Cortex of kidney (tissue), 1 donor: ENCODE results near the gene TRPM4.
"Not testable (repeated sequence)": the region's sequence is repeated elsewhere in the genome, so short reads cannot be mapped to it uniquely, and the experiment has no call there.

Source experiments
- DNase-seq: peaks from one replicate; lab custom pipeline; 2025; lab: John Stamatoyannopoulos, UW

Gene TRPM4

GRCh38 chr19:49151267-49152118 lies 6.1 kb upstream of the TRPM4 start:
- DNase-seq, result no peak

DNA sequence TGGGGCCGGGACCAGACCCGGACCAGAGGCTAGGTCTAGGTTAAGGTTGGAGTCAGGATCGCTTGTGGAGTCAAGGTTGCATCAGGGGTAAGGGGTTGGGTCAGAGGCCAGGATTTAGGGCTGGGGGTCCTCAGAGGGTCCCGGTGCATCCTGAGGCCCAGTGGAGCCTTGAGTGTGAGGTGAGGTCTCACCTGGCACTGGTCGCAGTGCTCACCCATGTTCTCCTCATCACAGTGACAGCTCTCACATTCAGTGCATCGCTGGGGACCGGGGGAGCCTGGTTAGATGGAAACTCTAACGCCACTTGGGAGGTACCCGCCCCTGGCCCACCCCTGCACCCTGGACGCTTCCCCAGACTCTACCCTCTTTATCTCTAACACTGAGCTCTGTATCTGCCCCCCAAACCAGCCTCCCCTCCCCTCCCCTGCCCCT lies 5.5 kb upstream of the TRPM4 start:
- DNase-seq, result no peak

DNA sequence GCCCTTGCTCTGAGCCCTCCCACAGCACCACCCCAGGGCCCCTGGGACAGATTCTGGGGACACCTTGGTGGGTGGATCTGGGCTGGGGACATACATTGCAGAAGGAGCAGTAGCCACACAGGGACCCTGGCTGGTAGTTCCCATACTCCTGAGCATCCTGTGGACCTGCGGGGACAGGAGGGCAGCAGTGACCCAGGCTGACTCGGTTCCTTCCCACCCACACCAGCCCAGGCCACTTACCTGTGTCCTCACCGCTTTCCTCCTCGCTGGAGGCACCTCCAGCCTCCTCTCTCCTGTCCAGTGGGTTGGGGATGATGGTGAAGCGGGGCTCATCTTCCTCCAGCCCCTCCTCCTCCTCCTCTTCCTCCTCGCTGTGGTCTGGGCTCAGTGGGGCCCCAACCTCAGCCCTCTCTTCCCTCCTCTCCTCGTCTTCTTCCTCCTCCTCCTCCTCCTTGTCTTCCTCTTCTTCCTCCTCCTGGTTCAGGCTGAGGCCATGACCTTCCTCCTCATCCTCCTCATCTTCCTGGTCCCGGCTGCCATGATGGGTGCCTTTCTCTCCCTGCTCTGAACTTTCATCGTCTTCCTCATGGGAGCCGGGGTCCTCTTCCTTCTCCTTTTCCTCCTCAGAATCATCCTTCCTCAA lies 4.3 kb upstream of the TRPM4 start:
- no peak for DNase-seq

DNA sequence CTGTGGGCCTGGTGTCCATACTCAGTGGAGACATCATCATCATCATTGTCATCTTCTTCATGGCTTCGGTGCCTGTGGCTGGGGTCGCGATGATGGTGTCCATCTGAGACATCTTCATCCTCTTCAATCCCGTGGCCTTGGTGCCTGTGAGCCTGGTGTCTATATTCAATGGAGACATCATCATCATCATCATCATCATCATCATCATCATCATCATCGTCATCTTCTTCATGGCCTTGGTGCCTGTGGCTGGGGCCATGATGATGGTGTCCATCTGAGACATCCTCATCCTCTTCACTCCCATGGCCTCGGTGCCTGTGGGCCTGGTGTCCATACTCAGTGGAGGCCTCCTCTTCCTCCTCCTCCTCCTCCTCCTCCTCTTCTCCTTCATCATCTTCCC lies 3.3 kb upstream of the TRPM4 start:
- DNase-seq, result no peak

DNA sequence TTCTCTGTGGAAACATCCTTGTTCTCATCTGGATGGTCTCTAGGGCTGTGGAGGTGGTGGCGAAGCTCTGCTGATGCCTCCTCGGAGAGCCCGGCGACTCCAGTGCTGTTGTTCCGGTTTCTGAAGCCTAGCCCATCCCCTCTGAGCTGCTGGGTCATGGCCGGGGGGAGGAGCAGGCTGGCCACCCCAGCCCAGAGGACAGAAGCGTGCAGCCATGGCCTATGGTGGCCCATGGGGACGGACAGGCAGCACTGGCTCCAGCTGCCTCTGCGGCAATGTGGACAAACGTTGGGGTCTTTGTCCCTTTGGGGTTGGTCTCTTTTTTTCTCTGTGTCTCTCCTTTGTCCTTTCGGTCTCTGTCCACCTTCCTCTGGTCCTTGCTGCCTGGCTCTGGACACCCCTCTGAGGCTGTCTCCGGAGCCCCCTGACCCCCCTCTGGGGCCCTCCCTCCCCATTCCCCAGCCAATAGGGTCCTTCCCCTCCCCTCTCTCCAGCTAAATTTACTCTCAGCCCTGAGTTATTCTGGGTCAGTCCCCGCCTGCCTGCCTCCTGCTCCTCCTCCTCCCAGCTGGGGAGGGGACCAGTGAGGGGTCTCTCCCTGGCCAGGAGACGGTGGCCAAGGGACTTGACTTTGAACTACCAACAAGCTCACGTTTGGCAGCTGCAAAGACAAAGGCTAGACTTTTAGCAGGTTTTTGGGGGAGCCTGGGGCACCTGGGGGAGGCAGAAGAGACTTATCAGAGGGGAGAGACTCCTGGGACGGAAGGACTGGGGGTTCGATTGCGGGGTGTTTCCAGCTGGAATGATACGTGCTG lies 2.4 kb upstream of the TRPM4 start, which contains the start of gene HRC:
Gene HRC (minus strand): TSS at position 392 of the 815 bp plus-strand sequence. CDS start 159 bp downstream, at position 233.
- DNase-seq, result no peak

GRCh38 chr19:49155820-49156346 lies 1.7 kb upstream of the TRPM4 start:
- DNase-seq, result no peak

DNA sequence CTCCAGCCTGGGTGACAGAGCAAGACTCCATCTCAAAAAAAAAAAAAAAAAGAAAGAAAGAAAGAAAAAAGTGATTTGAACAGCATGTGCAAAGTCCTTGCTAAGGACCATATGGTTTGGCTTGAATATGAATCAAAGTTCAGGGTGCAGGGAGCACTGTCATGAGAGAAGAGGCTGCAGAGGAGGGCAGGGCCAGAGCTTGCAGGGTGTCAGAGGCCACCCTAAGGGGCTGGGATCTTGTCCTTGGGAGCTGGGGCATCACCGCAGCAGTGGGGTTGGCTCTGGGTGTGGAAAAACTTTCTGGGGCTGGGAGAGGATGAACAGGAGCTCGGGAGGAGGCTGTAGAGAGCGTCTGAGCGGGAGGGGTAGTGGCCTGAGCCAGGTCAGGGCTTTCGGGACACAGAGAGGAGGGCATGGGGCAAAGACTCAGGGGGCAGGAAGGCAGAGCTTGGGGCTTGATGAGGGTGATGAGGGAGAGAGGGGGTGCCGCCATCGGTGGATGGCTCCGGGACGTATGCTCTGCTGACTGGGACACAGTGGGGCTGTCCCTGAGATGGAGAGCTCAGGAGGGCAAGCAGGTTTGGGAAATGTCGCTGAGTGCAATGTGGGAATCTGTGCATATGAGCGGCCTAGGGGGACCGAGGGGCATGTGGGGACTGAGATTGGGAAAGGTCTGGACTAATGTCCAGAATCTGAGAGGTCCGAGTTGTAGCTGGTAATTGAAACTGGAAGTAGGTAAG lies 3.0 kb downstream of the TRPM4 start:
- no peak for DNase-seq

- no peak for DNase-seq
Observed at GRCh38 chr19:49161987-49162386, 4.4 kb downstream of the TRPM4 start.

DNA sequence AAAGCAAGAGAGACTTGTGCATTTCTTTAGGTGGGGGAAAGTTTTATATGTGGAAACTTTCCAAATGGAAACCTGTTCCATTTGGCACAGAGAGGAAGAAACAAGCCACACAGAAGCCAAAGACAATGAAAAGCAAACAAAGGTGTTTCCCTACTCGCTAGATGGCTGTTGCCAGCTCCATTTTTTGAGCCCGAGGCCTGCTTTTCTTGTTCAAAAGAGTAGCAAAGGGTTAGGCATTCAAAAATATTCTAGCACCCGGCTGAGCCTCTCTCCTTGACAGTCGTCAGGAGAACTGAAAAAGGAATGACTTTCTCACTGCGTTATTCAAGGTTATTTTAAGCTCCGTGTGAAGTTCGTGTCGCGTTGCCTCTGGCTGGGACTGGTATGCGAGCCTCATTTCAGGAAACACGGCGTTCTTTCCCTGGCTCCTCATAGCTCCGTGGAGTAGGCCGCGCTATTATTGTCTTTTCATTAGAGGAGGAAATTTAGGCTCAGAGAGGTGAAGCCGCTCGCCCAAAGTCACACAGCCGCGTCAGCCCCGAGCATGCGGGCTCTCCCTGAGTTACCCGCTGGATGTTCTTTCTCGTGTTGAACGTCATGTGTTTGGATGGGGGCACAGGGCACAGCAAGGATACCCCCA lies 7.6 kb downstream of the TRPM4 start:
- DNase-seq, result no peak

DNA sequence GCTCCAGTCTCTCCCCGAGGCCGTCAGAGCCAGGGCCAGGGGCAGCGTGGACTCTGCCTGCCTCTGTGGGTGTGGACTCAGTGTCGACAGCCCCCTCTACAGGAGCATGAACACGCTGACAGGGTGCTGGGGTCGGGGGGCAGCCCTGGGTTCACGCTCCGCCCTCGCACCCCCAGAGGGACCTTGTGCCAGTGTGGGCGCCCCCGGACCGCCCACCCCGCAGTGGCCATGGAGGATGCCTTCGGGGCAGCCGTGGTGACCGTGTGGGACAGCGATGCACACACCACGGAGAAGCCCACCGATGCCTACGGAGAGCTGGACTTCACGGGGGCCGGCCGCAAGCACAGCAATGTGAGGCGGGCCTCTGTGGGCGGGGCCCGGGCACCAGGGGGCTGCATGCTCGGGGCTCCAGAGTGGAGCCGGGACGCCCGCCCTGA lies 8.3 kb downstream of the TRPM4 start:
- DNase-seq, result no peak

DNA sequence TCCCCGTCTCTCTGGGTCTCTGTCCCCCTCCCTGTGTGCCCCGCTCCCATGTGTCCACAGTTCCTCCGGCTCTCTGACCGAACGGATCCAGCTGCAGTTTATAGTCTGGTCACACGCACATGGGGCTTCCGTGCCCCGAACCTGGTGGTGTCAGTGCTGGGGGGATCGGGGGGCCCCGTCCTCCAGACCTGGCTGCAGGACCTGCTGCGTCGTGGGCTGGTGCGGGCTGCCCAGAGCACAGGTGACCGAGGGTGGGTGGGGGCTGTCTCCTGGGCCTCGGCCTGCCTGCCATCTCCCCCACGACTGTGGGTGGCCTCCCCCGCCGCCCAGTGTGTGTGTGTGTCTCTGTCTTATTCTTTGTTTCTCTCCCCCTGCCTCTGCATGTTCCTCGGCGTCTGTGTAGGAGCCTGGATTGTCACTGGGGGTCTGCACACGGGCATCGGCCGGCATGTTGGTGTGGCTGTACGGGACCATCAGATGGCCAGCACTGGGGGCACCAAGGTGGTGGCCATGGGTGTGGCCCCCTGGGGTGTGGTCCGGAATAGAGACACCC lies 10.3 kb downstream of the TRPM4 start:
- DNase-seq, result no peak

DNA sequence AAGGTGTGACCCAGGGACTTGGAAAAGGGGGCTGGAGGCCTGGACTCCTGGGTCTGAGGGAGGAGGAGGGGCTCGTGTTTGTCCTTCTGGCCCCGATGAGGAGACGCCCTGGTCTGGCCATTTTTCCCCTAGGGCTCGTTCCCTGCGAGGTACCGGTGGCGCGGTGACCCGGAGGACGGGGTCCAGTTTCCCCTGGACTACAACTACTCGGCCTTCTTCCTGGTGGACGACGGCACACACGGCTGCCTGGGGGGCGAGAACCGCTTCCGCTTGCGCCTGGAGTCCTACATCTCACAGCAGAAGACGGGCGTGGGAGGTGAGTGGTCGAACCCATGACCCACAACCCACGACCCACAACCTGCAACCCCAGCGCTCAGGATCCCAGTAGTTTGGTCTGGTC lies 10.8 kb downstream of the TRPM4 start:
- no peak for DNase-seq

DNA sequence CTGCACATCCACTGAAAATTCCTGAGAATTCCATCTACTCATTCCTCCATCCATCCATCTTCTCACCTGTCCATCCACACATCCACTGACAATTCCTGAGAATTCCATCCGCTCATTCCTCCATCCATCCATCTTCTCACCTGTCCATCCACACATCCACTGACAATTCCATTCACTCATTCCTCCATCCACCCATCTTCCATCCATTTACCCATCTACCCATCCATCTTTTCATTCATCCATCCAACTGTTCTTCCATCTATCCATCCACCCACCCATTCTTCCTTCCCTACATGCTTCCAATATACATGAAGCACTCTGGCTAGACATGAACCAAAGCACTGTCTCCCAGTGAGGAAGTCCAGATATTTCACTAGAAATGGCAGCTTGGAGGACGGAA lies 15.6 kb downstream of the TRPM4 start:
- DNase-seq, result no peak

GRCh38 chr19:49180659-49181058 lies 23.1 kb downstream of the TRPM4 start:
- no peak for DNase-seq

GRCh38 chr19:49182010-49182847 lies 24.6 kb downstream of the TRPM4 start:
- DNase-seq, result not testable (repeated sequence)

- no peak for DNase-seq
Observed at GRCh38 chr19:49182848-49183375, 25.3 kb downstream of the TRPM4 start.

DNA sequence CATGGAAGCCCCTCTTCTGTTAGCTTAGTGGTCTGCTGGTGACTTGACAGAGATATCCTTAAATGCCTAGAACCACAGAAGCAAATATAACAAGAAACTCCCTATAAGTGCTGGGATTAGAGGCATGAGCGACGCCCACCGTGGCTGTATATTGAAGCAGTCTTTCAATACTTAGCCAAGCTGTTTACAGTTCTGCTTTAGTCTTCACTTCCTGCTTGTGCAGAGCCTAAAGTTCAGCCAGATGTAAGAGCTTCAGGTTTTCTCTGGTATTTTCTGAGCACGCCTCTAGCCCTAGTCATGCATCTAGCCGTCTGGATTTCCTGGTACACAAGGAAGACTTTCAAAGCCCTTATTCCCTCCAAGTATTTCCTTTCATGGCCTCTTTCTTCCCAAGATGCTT lies 28.5 kb downstream of the TRPM4 start:
- DNase-seq, result no peak

GRCh38 chr19:49188626-49189200 lies 31.1 kb downstream of the TRPM4 start:
- no peak for DNase-seq

- no peak for DNase-seq
Observed at GRCh38 chr19:49189259-49189658, 31.7 kb downstream of the TRPM4 start.
